C4-2B (cell line): ENCODE results near the gene USP25.

Experiments
- ZFX ChIP-seq: fragments of 450-650 bp; IDR thresholded peaks from 2 replicates; pipeline ENCODE4 v1.6.1; 2017
- TF ChIP-seq, protein P1 (sequence below): fragments of 450-650 bp; conservative IDR thresholded peaks from 2 replicates; pipeline ENCODE4 v1.5.1; 2017; ENCODE audit warnings: mild to moderate bottlenecking

DNA sequence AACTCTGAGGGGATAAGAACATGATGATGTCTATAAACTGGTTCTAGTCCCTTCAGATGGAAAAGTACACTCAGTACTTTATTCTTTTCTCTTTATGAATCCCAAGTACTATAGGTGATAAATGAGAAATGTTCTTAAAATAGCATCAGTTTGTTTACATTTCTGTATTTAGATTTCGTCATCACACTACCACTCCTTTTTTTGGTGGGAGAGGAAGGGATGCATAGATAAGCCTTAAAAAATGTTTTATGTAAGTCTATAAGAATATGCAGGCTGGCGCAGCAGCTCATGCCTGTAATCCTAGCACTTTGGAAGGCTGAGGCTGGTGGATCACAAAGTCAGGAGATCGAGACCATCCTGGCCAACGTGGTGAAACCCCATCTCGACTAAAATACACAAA lies 144.8 kb downstream of the USP25 start:
- no peak for TF ChIP-seq ZFX
- TF ChIP-seq, protein P1, sequence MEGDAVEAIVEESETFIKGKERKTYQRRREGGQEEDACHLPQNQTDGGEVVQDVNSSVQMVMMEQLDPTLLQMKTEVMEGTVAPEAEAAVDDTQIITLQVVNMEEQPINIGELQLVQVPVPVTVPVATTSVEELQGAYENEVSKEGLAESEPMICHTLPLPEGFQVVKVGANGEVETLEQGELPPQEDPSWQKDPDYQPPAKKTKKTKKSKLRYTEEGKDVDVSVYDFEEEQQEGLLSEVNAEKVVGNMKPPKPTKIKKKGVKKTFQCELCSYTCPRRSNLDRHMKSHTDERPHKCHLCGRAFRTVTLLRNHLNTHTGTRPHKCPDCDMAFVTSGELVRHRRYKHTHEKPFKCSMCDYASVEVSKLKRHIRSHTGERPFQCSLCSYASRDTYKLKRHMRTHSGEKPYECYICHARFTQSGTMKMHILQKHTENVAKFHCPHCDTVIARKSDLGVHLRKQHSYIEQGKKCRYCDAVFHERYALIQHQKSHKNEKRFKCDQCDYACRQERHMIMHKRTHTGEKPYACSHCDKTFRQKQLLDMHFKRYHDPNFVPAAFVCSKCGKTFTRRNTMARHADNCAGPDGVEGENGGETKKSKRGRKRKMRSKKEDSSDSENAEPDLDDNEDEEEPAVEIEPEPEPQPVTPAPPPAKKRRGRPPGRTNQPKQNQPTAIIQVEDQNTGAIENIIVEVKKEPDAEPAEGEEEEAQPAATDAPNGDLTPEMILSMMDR, result no peak
